Colonic mucosa (tissue), 4 donors: Measurements from ENCODE around the gene SLC30A4. TPM values are rescaled to one million over a fixed set of nuclear protein-coding genes. Genes with fewer than 3 reads are reported as not detected.

Experiments
- DNase-seq: peaks from one replicate; pipeline ENCODE4 v3.0.0-alpha.2; 2020
- H3K27ac ChIP-seq: fragments of 200-600 bp; one replicate; pipeline ENCODE4 v1.8.0; 2021
- H3K27me3 ChIP-seq: fragments of 200-600 bp; one replicate; pipeline ENCODE4 v1.8.0; 2021
- H3K36me3 ChIP-seq: fragments of 200-600 bp; one replicate; pipeline ENCODE4 v1.8.0; 2021
- H3K4me1 ChIP-seq: fragments of 200-600 bp; one replicate; pipeline ENCODE4 v1.8.0; 2021; ENCODE audit warnings: mild to moderate bottlenecking
- H3K4me3 ChIP-seq: fragments of 200-600 bp; one replicate; pipeline ENCODE4 v1.8.0; 2021
- H3K9ac ChIP-seq, 2 donors: one replicate each; pipeline ENCODE4 v1.7.0; 2013; ENCODE audit warnings: control low read depth in 2 of 2, low read depth in 2 of 2, low read length in 2 of 2
- H3K9me3 ChIP-seq: fragments of 200-600 bp; one replicate; pipeline ENCODE4 v1.8.0; 2021
- intact Hi-C: fragments of 100-400 bp; cut with DNase I; formaldehyde crosslinking; loops from one replicate; pipeline ENCODE4 v1.14.1; 2022
- total RNA-seq, 2 donors: library from RNA; stranded (reverse); fragmentation: NEBNext Ultra II Directional in 1 of 2; extraction: Animal tissue kit (Norgen Biotek cat#: 25700) in 1 of 2; gene quantifications; one replicate each; pipeline ENCODE4 v1.2.1, GENCODE V29; 2021
- TF ChIP-seq, protein P1 (sequence below): fragments of 200-600 bp; IDR thresholded peaks from one replicate; pipeline ENCODE4 v1.8.0; 2022; ENCODE audit warnings: antibody characterized with exemption, mild to moderate bottlenecking
- donor health status: healthy.
- donor health status: DM: no; HTN: no; CAD: no.
- donor health status: DM: no; HTN: no; CAD: no.

SLC30A4 gene
- total RNA-seq, 2 donors from 2014 or later = 4.5 to 10.7 TPM

DNA sequence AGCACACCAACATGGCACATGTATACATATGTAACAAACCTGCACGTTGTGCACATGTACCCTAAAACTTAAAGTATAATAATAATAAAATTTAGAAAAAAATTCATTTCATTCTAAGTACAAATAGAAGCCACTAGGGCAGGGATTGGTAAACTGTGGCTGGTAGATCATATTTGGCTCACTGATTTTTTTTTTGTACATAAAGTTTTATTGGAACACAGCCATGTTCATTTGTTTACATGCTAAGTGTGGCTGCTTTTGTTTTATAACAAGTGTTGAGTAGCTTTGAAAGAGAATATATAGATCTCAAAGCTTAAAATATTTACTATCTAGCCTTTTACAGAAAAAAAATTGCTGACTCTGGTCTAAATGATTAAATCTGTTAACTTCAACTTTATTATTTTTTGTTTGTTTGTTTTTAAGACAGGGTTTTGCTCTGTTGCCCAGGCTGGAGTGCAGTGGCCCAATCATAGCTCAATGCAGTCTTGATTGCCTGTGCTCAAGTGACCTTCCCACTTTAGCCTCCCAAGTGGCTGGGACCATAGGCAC is 32.8 kb downstream of the SLC30A4 start:
- TF ChIP-seq, protein P1, sequence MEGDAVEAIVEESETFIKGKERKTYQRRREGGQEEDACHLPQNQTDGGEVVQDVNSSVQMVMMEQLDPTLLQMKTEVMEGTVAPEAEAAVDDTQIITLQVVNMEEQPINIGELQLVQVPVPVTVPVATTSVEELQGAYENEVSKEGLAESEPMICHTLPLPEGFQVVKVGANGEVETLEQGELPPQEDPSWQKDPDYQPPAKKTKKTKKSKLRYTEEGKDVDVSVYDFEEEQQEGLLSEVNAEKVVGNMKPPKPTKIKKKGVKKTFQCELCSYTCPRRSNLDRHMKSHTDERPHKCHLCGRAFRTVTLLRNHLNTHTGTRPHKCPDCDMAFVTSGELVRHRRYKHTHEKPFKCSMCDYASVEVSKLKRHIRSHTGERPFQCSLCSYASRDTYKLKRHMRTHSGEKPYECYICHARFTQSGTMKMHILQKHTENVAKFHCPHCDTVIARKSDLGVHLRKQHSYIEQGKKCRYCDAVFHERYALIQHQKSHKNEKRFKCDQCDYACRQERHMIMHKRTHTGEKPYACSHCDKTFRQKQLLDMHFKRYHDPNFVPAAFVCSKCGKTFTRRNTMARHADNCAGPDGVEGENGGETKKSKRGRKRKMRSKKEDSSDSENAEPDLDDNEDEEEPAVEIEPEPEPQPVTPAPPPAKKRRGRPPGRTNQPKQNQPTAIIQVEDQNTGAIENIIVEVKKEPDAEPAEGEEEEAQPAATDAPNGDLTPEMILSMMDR = no peak
- no peaks in the 10 kb centered on the region for H3K36me3 ChIP-seq
- no peaks in the 10 kb centered on the region for H3K9me3 ChIP-seq
- DNase-seq = no peak
- H3K27me3 ChIP-seq = no peaks in the 10 kb centered on the region
- no peak overlapping the region for H3K27ac ChIP-seq
- intact Hi-C loops = no loop called here
- no peak overlapping the region for H3K4me3 ChIP-seq
- no peak overlapping the region for H3K9ac ChIP-seq
- no peaks in the 10 kb centered on the region for H3K4me1 ChIP-seq

DNA sequence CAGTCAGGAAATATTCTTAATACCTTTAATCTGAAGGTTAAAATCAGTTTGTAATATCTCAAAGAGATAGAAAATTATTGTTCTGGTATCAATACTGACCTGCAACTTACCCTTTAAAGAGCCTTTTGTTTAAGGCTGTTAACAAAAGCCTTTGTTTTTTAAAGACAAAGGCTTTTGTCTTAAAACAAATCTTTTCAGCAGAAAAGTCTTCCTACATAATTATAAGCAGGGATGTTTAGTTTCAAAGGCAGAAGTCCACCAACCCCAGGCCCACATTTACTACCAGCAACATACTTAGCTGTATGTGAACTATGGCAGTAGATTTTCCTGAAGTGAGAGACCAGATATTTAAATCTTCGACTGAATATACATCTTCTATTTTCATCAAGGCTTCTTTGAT is 36.2 kb downstream of the SLC30A4 start:
- TF ChIP-seq, protein P1 = no peak
- Histone ChIP-seq H3K27me3 (no peaks in the 10 kb centered on the region), H3K4me3 (no peak overlapping the region), H3K9ac (no peak overlapping the region), H3K4me1 (no peaks in the 10 kb centered on the region), H3K36me3 (no peaks in the 10 kb centered on the region), H3K27ac (no peak overlapping the region), H3K9me3 (no peaks in the 10 kb centered on the region)
- intact Hi-C loops = no loop called here
- no peak for DNase-seq

DNA sequence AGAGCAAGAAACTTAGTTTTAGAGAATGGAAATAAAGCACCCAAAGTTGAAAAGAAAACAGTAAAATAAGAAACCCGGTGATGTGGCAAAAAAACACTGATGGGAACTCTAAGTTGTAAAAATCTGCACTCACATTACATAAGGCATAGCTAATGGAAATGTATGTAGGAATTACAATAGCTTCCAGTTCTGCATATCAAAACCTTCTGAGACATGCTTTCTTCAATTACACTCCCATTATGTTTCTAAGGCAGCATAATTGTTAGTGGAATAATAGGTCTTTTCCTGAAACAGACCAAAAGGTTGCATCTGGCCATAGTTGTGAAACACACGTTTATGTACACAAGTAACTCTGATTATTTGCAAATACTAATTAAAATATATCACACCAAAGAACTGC is 41.4 kb downstream of the SLC30A4 start:
- intact Hi-C loops = no loop called here
- Histone ChIP-seq H3K9ac (no peak overlapping the region), H3K9me3 (no peaks in the 10 kb centered on the region), H3K27ac (no peak overlapping the region), H3K27me3 (no peaks in the 10 kb centered on the region), H3K4me3 (no peak overlapping the region), H3K4me1 (no peaks in the 10 kb centered on the region), H3K36me3 (no peaks in the 10 kb centered on the region)
- no peak for DNase-seq
- TF ChIP-seq, protein P1 = no peak

DNA sequence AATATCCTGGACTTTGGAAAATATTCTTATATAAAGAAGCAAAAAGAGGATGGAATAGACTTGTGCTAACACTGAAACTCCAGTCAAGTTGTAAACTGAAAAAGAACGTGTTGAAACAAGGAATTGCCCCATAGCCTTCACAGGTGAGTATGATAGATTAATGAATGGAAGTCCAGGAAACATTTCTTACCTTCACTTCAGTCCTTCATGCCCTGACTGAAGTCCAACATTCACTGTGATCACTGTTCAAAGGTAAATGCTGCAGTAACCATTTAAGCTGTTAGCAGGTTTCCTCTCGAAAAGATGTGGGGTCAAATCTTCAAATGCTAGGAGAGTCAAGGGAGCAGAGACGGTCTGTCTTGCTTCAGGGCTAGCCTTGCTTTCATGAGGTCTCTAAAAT is 46.1 kb downstream of the SLC30A4 start:
- no peak overlapping the region for H3K4me3 ChIP-seq
- intact Hi-C loops = no loop called here
- H3K27me3 ChIP-seq = no peaks in the 10 kb centered on the region
- no peak overlapping the region for H3K27ac ChIP-seq
- TF ChIP-seq, protein P1 = no peak
- H3K9ac ChIP-seq = no peak overlapping the region
- no peaks in the 10 kb centered on the region for H3K36me3 ChIP-seq
- no peaks in the 10 kb centered on the region for H3K4me1 ChIP-seq
- H3K9me3 ChIP-seq = no peaks in the 10 kb centered on the region
- no peak for DNase-seq

DNA sequence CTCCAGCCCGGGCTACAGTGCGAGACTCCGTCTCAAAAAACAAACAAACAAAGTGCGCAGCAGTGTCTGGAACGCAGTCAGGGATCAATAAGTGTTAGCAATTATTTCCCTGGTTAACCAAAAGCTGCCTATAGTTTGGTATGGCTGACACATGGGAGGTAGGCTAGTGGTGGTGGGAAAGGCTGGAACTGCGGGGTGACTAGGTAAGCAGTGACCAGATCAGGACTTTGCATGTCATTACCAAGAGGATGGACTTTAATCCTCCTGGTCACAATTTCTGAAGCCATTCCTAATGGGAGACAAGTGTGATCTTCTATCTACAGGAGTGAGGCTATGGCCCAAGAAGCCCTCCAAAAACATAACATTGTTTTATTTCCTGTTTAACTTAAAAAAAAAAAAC is 47.8 kb downstream of the SLC30A4 start:
- no peak for DNase-seq
- TF ChIP-seq, protein P1 = no peak
- no peaks in the 10 kb centered on the region for H3K27me3 ChIP-seq
- no peaks in the 10 kb centered on the region for H3K4me1 ChIP-seq
- no peak overlapping the region for H3K9ac ChIP-seq
- no peaks in the 10 kb centered on the region for H3K9me3 ChIP-seq
- H3K4me3 ChIP-seq = no peak overlapping the region
- no peak overlapping the region for H3K27ac ChIP-seq
- intact Hi-C loops = no loop called here
- no peaks in the 10 kb centered on the region for H3K36me3 ChIP-seq

DNA sequence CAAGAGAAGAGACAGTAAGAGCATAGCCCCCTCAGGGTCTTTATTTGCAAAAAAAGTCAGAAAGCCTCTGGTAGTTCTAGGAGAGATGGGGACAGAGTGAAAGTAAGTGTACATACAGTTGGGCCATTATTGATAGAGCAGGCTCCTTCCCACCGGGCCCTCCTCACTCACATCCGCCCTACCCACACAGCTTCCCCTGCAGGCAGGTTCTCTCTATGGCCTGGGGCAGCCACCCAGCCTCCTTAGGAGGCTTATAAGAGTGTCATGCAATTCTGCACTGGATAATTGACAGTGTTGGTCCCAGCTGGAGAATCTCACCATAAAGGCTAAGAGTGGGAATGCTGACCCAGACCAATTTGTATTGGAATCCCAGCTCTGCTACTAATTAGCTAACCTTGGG is 49.5 kb downstream of the SLC30A4 start:
- H3K4me1 ChIP-seq = no peaks in the 10 kb centered on the region
- no peaks in the 10 kb centered on the region for H3K9me3 ChIP-seq
- no peaks in the 10 kb centered on the region for H3K36me3 ChIP-seq
- no peak overlapping the region for H3K27ac ChIP-seq
- no peaks in the 10 kb centered on the region for H3K27me3 ChIP-seq
- H3K9ac ChIP-seq = no peak overlapping the region
- intact Hi-C loops = no loop called here
- TF ChIP-seq, protein P1 = no peak
- no peak overlapping the region for H3K4me3 ChIP-seq
- DNase-seq = no peak
